Smooth muscle cell (in vitro differentiated cells): Measurements from ENCODE around the gene PHLDB2. TPM values are rescaled to one million over a fixed set of nuclear protein-coding genes. Genes with fewer than 3 reads are reported as not detected.

Source experiments
- DNase-seq: peaks from one replicate; lab custom pipeline; 2025; ENCODE audit not compliant: unreplicated experiment; lab: John Stamatoyannopoulos, UW
- H2AFZ ChIP-seq: fragments of 200-600 bp; sonication (generic); 2 replicates; pipeline ENCODE4 v1.6.0; 2016; ENCODE audit warnings: antibody characterized with exemption, low read depth, mild to moderate bottlenecking
- H3F3A ChIP-seq: fragments of 200-600 bp; sonication (generic); 2 replicates; pipeline ENCODE4 v1.6.0; 2017; ENCODE audit warnings: antibody characterized with exemption, low read depth
- H3K27ac ChIP-seq: fragments of 200-600 bp; sonication (generic); 2 replicates; pipeline ENCODE4 v1.5.1; 2016; ENCODE audit warnings: low read depth, mild to moderate bottlenecking
- H3K27me3 ChIP-seq: fragments of 200-600 bp; sonication (generic); 2 replicates; pipeline ENCODE4 v1.6.1; 2016; ENCODE audit warnings: low read depth, mild to moderate bottlenecking
- H3K36me3 ChIP-seq: fragments of 200-600 bp; sonication (generic); 2 replicates; pipeline ENCODE4 v1.5.1; 2016; ENCODE audit warnings: low read depth
- H3K4me1 ChIP-seq: fragments of 200-600 bp; sonication (generic); 2 replicates; pipeline ENCODE4 v1.5.1; 2016; ENCODE audit warnings: low read depth
- H3K4me2 ChIP-seq: fragments of 200-600 bp; sonication (generic); 2 replicates; pipeline ENCODE4 v1.6.0; 2016; ENCODE audit warnings: mild to moderate bottlenecking
- H3K4me3 ChIP-seq: fragments of 200-600 bp; sonication (generic); 2 replicates; pipeline ENCODE4 v1.5.1; 2016; ENCODE audit warnings: mild to moderate bottlenecking
- H3K79me2 ChIP-seq: fragments of 200-600 bp; sonication (generic); 2 replicates; pipeline ENCODE4 v1.6.0; 2016; ENCODE audit warnings: low read depth, mild to moderate bottlenecking
- H3K9ac ChIP-seq: fragments of 200-600 bp; sonication (generic); 2 replicates; pipeline ENCODE4 v1.6.0; 2016; ENCODE audit warnings: low read depth
- H3K9me3 ChIP-seq: fragments of 200-600 bp; sonication (generic); replicated peaks from 2 replicates; pipeline ENCODE4 v1.5.1; 2016; ENCODE audit warnings: low read depth
- H4K20me1 ChIP-seq: fragments of 200-600 bp; sonication (generic); 2 replicates; pipeline ENCODE4 v1.6.0; 2016; ENCODE audit warnings: low read depth
- CTCF ChIP-seq: fragments of 200-600 bp; sonication (generic); IDR thresholded peaks from 2 replicates; pipeline ENCODE4 v1.5.1; 2017; ENCODE audit warnings: borderline replicate concordance, mild to moderate bottlenecking, antibody characterized with exemption; ENCODE audit not compliant: insufficient read depth, poor library complexity, severe bottlenecking
- WGBS: methylation state at CpG from one replicate; pipeline ENCODE4 v1.1.7; 2016; ENCODE audit warnings: low lambda C conversion rate; 5-methylcytosine and 5-hydroxymethylcytosine counted together
- polyA plus RNA-seq: library from polyadenylated mRNA; unstranded; fragments of >200 nt; fragmentation: Nextera tagmentation; extraction: Ambion mirVana; gene quantifications from 2 replicates; pipeline ENCODE4 v1.2.1, GENCODE V29; 2016
- total RNA-seq: library from RNA; depleted of rRNA; stranded (reverse); fragments of >200 nt; gene quantifications from 2 replicates; pipeline ENCODE4 v1.2.3, GENCODE V29; 2014

The PHLDB2 gene
- total and polyA plus RNA-seq, 2 experiments from 2014 or later, result 40.5 to 79.7 TPM

- H3K27me3 ChIP-seq, result no peaks in the 10 kb centered on the region
- H2AFZ ChIP-seq, result no peak overlapping the region
- TF ChIP-seq CTCF, result no peak
- H3K4me2 ChIP-seq, result no peak overlapping the region
- peaks cover 99% of the 10 kb centered on the region for H3K79me2 ChIP-seq
- H3K9ac ChIP-seq, result no peak overlapping the region
- peaks cover 57% of the 10 kb centered on the region for H4K20me1 ChIP-seq
- peaks cover 5% of the 10 kb centered on the region for H3F3A ChIP-seq
- H3K36me3 ChIP-seq, result peaks cover 13% of the 10 kb centered on the region
- DNase-seq, result no peak
- peaks cover 3% of the 10 kb centered on the region for H3K4me1 ChIP-seq
- H3K9me3 ChIP-seq, result peaks cover 5% of the 10 kb centered on the region
- H3K4me3 ChIP-seq, result no peak overlapping the region
- H3K27ac ChIP-seq, result no peak overlapping the region
Observed at GRCh38 chr3:111882799-111883198, 23.7 kb downstream of the PHLDB2 start.

- Histone ChIP-seq H2AFZ (no peak overlapping the region), H4K20me1 (peaks cover 57% of the 10 kb centered on the region)
- WGBS, result 93% methylated on average over 11 of the region's 11 CpGs
Observed at GRCh38 chr3:111884411-111885018, 25.4 kb downstream of the PHLDB2 start.

GRCh38 chr3:111885578-111885977 lies 26.5 kb downstream of the PHLDB2 start:
- H3K79me2 ChIP-seq, result peaks cover 100% of the 10 kb centered on the region
- no peaks in the 10 kb centered on the region for H3K27me3 ChIP-seq
- H2AFZ ChIP-seq, result no peak overlapping the region
- DNase-seq, result no peak
- no peak for TF ChIP-seq CTCF
- no peak overlapping the region for H3K4me2 ChIP-seq
- no peak overlapping the region for H3K9ac ChIP-seq
- peaks cover 16% of the 10 kb centered on the region for H3K36me3 ChIP-seq
- no peaks in the 10 kb centered on the region for H3K9me3 ChIP-seq
- H3K4me1 ChIP-seq, result peaks cover 3% of the 10 kb centered on the region
- H3F3A ChIP-seq, result peaks cover 5% of the 10 kb centered on the region
- peaks cover 67% of the 10 kb centered on the region for H4K20me1 ChIP-seq
- H3K4me3 ChIP-seq, result no peak overlapping the region
- H3K27ac ChIP-seq, result no peak overlapping the region
- 88% methylated on average over 2 of the region's 2 CpGs for WGBS

More at GRCh38 chr3:111884411-111885018, 25.4 kb downstream of the PHLDB2 start:
- Histone ChIP-seq H3K9ac (no peak overlapping the region), H3K27ac (peak overlapping the region; percentile 7), H3K9me3 (peaks cover 5% of the 10 kb centered on the region), H3K4me2 (no peak overlapping the region), H3K4me3 (no peak overlapping the region), H3K36me3 (peaks cover 13% of the 10 kb centered on the region), H3F3A (peaks cover 5% of the 10 kb centered on the region), H3K4me1 (peaks cover 3% of the 10 kb centered on the region), H3K27me3 (no peaks in the 10 kb centered on the region), H3K79me2 (peaks cover 100% of the 10 kb centered on the region)
- no peak for DNase-seq
- no peak for TF ChIP-seq CTCF

- Histone ChIP-seq H3K27me3 (no peaks in the 10 kb centered on the region), H3K4me3 (no peak overlapping the region), H3K79me2 (peaks cover 92% of the 10 kb centered on the region), H3K36me3 (peaks cover 14% of the 10 kb centered on the region), H3K4me1 (no peaks in the 10 kb centered on the region), H3K27ac (no peak overlapping the region), H4K20me1 (peaks cover 60% of the 10 kb centered on the region), H3K4me2 (no peak overlapping the region), H3K9me3 (no peaks in the 10 kb centered on the region), H3F3A (no peaks in the 10 kb centered on the region), H3K9ac (no peak overlapping the region), H2AFZ (no peak overlapping the region)
- 93% methylated on average over 5 of the region's 5 CpGs for WGBS
- DNase-seq, result no peak
- no peak for TF ChIP-seq CTCF
Observed at GRCh38 chr3:111890051-111890580, 31.1 kb downstream of the PHLDB2 start.
